Measurements from ENCODE around the gene CIRBP. TPM values are rescaled to one million over a fixed set of nuclear protein-coding genes. Genes with fewer than 3 reads are reported as not detected.
"Not testable (repeated sequence)": the region's sequence is repeated elsewhere in the genome, so short reads cannot be mapped to it uniquely, and the experiment has no call there.

CIRBP gene
- total and polyA plus RNA-seq, 7 donors, result 129 to 1,004 (median 602) TPM

DNA sequence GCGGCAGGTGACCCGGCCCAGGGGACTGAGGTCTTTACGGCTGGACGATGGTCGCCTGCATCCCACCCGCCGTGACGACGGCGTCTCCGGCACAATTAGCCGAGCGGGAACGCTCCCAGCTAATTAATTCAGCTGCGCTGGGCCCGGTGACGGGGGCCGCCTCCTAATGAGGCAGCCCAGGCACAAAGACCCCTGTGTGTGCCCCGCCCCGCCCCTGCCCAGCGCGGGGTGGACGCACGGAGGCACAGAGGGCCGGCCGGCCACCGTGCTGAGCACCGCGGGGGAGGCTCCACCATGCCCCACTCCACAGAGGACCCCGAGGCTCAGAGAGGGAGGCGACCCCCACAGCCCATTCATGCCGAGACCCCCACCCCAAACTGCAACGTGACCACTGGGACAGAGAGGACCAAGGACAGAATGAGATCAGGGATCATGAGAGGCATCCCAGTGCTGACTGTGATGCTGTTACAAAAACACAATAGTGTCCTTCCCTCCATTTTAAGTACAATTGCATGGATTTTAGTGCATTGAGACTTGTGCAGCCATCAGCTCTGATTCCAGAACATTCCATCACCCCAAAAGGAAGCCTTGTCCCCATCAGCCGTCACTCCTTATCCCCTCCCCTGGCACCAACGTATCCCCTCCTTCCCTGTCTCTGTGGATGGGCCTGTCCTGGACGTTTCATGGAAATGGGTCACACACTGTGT is 33.6 kb downstream of the CIRBP start:
- Histone ChIP-seq H3K27me3 (no peaks in the 10 kb centered on the region), H3K36me3 (no peaks in the 10 kb centered on the region), H3K4me3 (no peak overlapping the region), H3K27ac (no peak overlapping the region), H3K9me3 (no peaks in the 10 kb centered on the region), H3K4me1 (no peaks in the 10 kb centered on the region)
- DNase-seq, result no peak
- intact Hi-C loops (cut with DNase I), result no loop called here
- WGBS, 2 donors, result 81 to 86% methylated on average over 36 of the region's 36 CpGs
- TF ChIP-seq CTCF (IDR thresholded peaks at IDR 0.05) (no peak), POLR2AphosphoS5 (IDR thresholded peaks at IDR 0.05) (no peak), POLR2A (IDR thresholded peaks at IDR 0.05) (no peak), EP300 (IDR thresholded peaks at IDR 0.05) (no peak)

DNA sequence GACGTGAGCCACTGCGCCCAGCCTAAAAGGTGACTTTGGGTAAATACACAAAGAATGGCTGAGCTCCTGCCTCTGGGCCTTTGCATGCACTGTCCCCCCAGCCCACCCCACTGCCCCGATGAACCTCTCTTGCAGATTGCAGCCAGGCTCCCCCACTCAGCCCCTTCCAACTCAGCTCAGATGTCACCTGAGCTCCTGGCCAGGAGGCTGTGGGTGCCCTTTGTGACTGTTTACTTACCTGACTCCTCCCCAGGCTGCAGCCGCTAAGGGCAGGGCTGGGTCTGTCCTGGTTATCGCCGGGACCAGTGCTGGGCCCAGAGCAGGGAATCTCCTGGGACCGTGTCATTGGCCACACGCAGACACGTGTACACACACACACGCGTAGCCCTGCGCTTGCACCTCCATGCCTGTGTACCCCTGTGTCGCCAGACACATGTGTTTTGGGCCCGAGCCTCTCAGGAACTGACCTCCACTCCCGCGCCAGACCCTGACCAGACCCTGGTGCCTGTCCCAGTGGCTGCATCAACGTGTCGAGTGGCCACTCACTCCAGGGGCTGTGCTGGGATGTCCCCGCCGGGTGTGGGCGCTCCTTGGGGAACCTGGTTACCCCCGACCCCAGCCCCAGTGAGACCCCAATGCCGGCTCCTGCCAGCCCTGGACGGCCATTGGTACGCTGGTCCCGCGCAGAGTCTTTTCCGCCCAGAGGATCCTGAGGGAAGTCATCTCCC is 35.2 kb downstream of the CIRBP start:
- no peak overlapping the region for H3K27ac ChIP-seq
- H3K4me1 ChIP-seq, result no peaks in the 10 kb centered on the region
- H3K36me3 ChIP-seq, result no peaks in the 10 kb centered on the region
- TF ChIP-seq POLR2AphosphoS5 (IDR thresholded peaks at IDR 0.05) (no peak), POLR2A (IDR thresholded peaks at IDR 0.05) (no peak), CTCF (IDR thresholded peaks at IDR 0.05) (no peak), EP300 (IDR thresholded peaks at IDR 0.05) (no peak)
- intact Hi-C loops (cut with DNase I), result no loop called here
- H3K27me3 ChIP-seq, result peaks cover 0 to 2% (median 0%) of the 10 kb centered on the region in 3 donors
- no peak overlapping the region for H3K4me3 ChIP-seq
- WGBS, 2 donors, result 46 to 79% methylated on average over 28 of the region's 28 CpGs
- no peaks in the 10 kb centered on the region for H3K9me3 ChIP-seq
- no peak for DNase-seq

GRCh38 chr19:1305354-1305753 is 36.2 kb downstream of the CIRBP start:
- DNase-seq; H3K9me3 ChIP-seq; H3K36me3 ChIP-seq; H3K27ac ChIP-seq; H3K4me1 ChIP-seq; H3K4me3 ChIP-seq; intact Hi-C loops (cut with DNase I): not testable (repeated sequence)
- peaks cover 0 to 12% (median 0%) of the 10 kb centered on the region in 3 donors for H3K27me3 ChIP-seq
- 87 to 89% methylated on average over 9 of the region's 9 CpGs for WGBS, 2 donors

DNA sequence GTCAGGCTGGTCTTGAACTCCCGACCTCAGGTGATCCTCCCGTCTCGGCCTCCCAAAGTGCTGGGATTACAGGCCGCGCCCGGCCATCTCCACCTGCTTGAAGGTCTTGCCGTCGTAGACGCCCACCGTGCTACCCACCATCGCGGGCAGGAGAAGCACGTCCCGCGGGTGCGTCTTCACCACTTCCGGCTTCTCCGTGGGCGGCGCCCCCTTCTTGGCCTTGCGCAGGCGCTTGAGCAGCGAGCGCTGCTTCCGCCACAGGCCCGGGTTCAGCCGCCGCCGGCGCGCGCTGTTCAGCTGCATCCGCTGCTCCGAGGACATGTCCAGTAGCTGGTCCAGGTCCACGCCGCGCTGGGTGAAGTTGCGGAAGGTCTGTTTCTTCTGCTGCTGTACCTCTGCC is 38.2 kb downstream of the CIRBP start:
- Histone ChIP-seq H3K9me3 (no peaks in the 10 kb centered on the region), H3K4me3 (no peak overlapping the region), H3K27ac (no peak overlapping the region), H3K4me1 (no peaks in the 10 kb centered on the region), H3K27me3 (peaks cover 0 to 25% (median 0%) of the 10 kb centered on the region in 3 donors), H3K36me3 (no peaks in the 10 kb centered on the region)
- 93 to 96% methylated on average over 38 of the region's 38 CpGs for WGBS, 2 donors
- TF ChIP-seq EP300 (IDR thresholded peaks at IDR 0.05) (no peak), POLR2AphosphoS5 (IDR thresholded peaks at IDR 0.05) (no peak), POLR2A (IDR thresholded peaks at IDR 0.05) (no peak), CTCF (IDR thresholded peaks at IDR 0.05) (no peak)
- DNase-seq, result no peak
- intact Hi-C loops (cut with DNase I), result no loop called here

DNA sequence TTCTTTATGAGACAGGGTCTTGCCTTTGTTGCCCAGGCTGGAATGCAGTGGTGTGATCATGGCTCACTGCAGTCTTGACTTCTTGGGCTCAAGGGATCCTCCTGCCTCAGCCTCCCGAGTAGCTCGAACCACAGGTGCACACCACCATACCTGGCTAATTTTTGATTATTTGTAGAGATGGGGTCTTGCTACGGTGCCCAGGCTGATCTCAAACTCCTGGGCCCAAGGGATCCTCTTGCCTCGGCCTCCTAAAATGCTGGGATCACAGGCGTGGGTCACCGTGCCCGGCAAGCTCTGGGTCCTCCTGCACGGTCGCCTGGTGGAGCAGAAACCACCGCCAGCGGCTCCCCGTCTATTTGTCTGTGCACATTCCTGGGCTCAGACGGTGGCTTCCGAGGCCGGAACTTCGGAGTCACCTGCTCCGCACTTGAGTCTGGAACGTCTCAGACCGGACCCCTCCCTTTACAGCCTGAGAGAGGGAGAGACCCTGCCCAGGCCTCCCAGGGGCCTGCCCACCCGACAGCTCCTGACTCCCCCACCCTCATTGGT is 38.7 kb downstream of the CIRBP start:
- intact Hi-C loops (cut with DNase I), result no loop called here
- 93 to 95% methylated on average over 20 of the region's 20 CpGs for WGBS, 2 donors

More for the DNA sequence above, 38.7 kb downstream of the CIRBP start:
- peaks cover 0 to 27% (median 3%) of the 10 kb centered on the region in 3 donors for H3K27me3 ChIP-seq
- H3K4me1 ChIP-seq, result no peaks in the 10 kb centered on the region
- no peak for DNase-seq
- no peak overlapping the region for H3K27ac ChIP-seq
- no peaks in the 10 kb centered on the region for H3K36me3 ChIP-seq
- TF ChIP-seq EP300 (IDR thresholded peaks at IDR 0.05) (no peak), CTCF (IDR thresholded peaks at IDR 0.05) (no peak), POLR2A (IDR thresholded peaks at IDR 0.05) (no peak), POLR2AphosphoS5 (IDR thresholded peaks at IDR 0.05) (no peak)
- no peak overlapping the region for H3K4me3 ChIP-seq
- no peaks in the 10 kb centered on the region for H3K9me3 ChIP-seq
